GM18519 (cell line): ENCODE data around the gene SSR2.

Source experiments
- ATAC-seq: cut with Tn5 transposase; IDR thresholded peaks from one replicate; pipeline ENCODE4 v1.9.1; 2021; ENCODE audit warnings: mild to moderate bottlenecking, moderate library complexity; ENCODE audit not compliant: unreplicated experiment, low FRiP score

The SSR2 gene

GRCh38 chr1:156020293-156021092 is at the start of gene SSR2:
Gene SSR2, minus strand, starts transcription at chr1:156020951. Its CDS starts 784 bp downstream, at chr1:156020167.
- ATAC-seq: no peak

- ATAC-seq: no peak
These were observed 49.8 kb upstream of the SSR2 start for GRCh38 chr1:156070548-156070947.

- ATAC-seq: no peak
These were observed 49.0 kb upstream of the SSR2 start for GRCh38 chr1:156069490-156070455.

- ATAC-seq: no peak
These were observed 46.5 kb upstream of the SSR2 start for GRCh38 chr1:156067262-156067661.

- ATAC-seq: no peak
These were observed 45.1 kb upstream of the SSR2 start for GRCh38 chr1:156065871-156066270.

GRCh38 chr1:156065212-156065611 is 44.5 kb upstream of the SSR2 start:
- ATAC-seq: no peak

- no peak for ATAC-seq
These were observed 43.9 kb upstream of the SSR2 start for GRCh38 chr1:156064615-156065014.

GRCh38 chr1:156063997-156064285 is 43.2 kb upstream of the SSR2 start:
- ATAC-seq: no peak

GRCh38 chr1:156062189-156062588 is 41.4 kb upstream of the SSR2 start:
- ATAC-seq: no peak

- ATAC-seq: no peak
These were observed 40.3 kb upstream of the SSR2 start, which contains the start of gene RAB25 for GRCh38 chr1:156060937-156061636. Gene RAB25, plus strand, starts transcription at chr1:156061160. Its CDS starts 241 bp downstream, at chr1:156061401.

- no peak for ATAC-seq
These were observed 35.6 kb upstream of the SSR2 start for GRCh38 chr1:156056326-156056849.

- no peak for ATAC-seq
These were observed 34.7 kb upstream of the SSR2 start for GRCh38 chr1:156055281-156056048.

GRCh38 chr1:156054500-156055280 is 33.9 kb upstream of the SSR2 start, which contains the start of gene LAMTOR2:
Gene LAMTOR2, plus strand, starts transcription at chr1:156054782. Its CDS starts 108 bp downstream, at chr1:156054890.
- ATAC-seq: peak; percentile 67

GRCh38 chr1:156053768-156054499 is 33.2 kb upstream of the SSR2 start, which contains the start of gene UBQLN4:
Gene UBQLN4, minus strand, starts transcription at chr1:156053798. Its CDS starts 97 bp downstream, at chr1:156053701.
- no peak for ATAC-seq

GRCh38 chr1:156052862-156053767 is 32.4 kb upstream of the SSR2 start:
- no peak for ATAC-seq

GRCh38 chr1:156051011-156051725 is 30.4 kb upstream of the SSR2 start:
- no peak for ATAC-seq
